DOHH2 (cell line): ENCODE results near the gene ARFGEF3.

Experiments
- EZH2phosphoT487 ChIP-seq: fragments of 200-600 bp; sonication (generic); IDR thresholded peaks from 2 replicates; pipeline ENCODE4 v1.6.1; 2017; ENCODE audit warnings: borderline replicate concordance, mild to moderate bottlenecking, antibody characterized with exemption, low read length, moderate library complexity, mixed read lengths
- TF ChIP-seq, protein P1 (sequence below): fragments of 200-600 bp; sonication (generic); IDR thresholded peaks from one replicate; pipeline ENCODE4 v1.5.1; 2014; ENCODE audit warnings: antibody characterized with exemption, mild to moderate bottlenecking, low read depth, low read length; ENCODE audit not compliant: poor library complexity, severe bottlenecking

DNA sequence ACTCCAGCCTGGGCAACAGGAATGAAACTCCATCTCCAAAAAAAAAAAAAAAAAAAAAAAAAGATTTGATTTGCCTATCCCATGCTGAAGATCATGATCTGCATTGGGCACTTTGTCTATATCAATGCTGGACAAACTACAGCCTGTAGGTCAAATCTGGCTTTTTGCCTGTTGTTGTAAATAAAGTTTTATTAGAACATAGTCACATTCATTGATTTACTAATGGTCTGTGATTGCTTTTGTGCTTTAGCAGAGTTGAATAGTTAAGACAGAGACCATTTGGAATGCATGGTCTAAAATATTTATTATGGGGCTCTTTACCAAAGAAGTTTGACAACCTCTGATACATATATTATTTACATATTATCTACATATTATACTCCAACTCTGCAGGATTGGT lies 42.6 kb downstream of the ARFGEF3 start:
- TF ChIP-seq, protein P1, sequence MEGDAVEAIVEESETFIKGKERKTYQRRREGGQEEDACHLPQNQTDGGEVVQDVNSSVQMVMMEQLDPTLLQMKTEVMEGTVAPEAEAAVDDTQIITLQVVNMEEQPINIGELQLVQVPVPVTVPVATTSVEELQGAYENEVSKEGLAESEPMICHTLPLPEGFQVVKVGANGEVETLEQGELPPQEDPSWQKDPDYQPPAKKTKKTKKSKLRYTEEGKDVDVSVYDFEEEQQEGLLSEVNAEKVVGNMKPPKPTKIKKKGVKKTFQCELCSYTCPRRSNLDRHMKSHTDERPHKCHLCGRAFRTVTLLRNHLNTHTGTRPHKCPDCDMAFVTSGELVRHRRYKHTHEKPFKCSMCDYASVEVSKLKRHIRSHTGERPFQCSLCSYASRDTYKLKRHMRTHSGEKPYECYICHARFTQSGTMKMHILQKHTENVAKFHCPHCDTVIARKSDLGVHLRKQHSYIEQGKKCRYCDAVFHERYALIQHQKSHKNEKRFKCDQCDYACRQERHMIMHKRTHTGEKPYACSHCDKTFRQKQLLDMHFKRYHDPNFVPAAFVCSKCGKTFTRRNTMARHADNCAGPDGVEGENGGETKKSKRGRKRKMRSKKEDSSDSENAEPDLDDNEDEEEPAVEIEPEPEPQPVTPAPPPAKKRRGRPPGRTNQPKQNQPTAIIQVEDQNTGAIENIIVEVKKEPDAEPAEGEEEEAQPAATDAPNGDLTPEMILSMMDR = no peak
- TF ChIP-seq EZH2phosphoT487 = no peak
